HEK293T (cell line): Measurements from ENCODE around the gene PLCB1.

Experiments
- ELF4 ChIP-seq: fragments of 450-650 bp; IDR thresholded peaks from 2 replicates; pipeline ENCODE4 v1.6.1; 2017; ENCODE audit warnings: antibody characterized with exemption
- FOXA1 ChIP-seq: fragments of 450-650 bp; IDR thresholded peaks from 2 replicates; pipeline ENCODE4 v1.6.1; 2016; ENCODE audit warnings: mild to moderate bottlenecking
- FOXM1 ChIP-seq: fragments of 450-650 bp; IDR thresholded peaks from 2 replicates; pipeline ENCODE4 v1.6.1; 2017; ENCODE audit warnings: mild to moderate bottlenecking, borderline replicate concordance
- HDGF ChIP-seq: fragments of 450-650 bp; IDR thresholded peaks from 2 replicates; pipeline ENCODE4 v1.6.1; 2017; ENCODE audit warnings: antibody characterized with exemption, borderline replicate concordance
- LEF1 ChIP-seq: fragments of 450-650 bp; IDR thresholded peaks from 2 replicates; pipeline ENCODE4 v1.6.1; 2017; ENCODE audit warnings: mild to moderate bottlenecking, borderline replicate concordance
- SP1 ChIP-seq: fragments of 450-650 bp; IDR thresholded peaks from 2 replicates; pipeline ENCODE4 v1.6.1; 2017
- SUZ12 ChIP-seq: fragments of 450-650 bp; IDR thresholded peaks from 2 replicates; pipeline ENCODE4 v1.6.1; 2016; ENCODE audit warnings: mild to moderate bottlenecking
- ZNF384 ChIP-seq: fragments of 450-650 bp; IDR thresholded peaks from 2 replicates; pipeline ENCODE4 v1.6.1; 2016
- TF ChIP-seq, protein P1 (sequence below): fragments of 450-650 bp; IDR thresholded peaks from 2 replicates; pipeline ENCODE4 v1.6.1; 2016

DNA sequence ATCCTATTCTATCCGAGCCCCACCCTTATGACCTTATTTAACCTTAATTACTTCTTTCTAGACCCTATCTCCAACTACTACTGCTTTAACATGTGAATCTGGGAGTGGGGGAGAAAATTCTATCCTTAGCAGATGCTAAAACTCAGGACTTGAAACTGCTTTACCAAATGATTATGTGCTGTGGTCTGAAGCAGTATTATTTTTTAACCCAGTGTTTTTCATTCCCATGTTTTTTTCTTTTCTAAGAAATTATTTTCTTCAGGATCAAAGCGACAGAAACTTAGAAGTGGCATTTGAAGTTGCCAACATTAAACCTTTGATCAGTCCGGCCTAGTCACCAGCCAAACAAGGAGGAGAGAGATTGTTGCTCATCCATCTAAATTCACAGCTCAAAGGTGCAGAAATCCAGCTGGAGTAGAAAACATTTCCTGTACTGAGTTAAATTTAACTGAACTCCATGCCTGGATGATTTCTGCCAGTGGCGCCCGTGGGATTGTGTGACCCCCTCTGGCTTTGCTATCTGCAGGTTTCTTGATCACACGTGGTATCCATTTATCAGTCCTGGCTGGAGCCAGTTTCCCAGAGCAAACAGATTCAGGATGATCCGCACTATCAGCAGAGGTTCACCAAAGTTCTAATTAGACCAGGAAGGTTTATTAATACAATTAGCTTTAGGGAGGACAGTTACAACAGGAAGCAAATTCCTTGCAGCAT is 300.5 kb downstream of the PLCB1 start:
- no peak for TF ChIP-seq ZNF384
- no peak for TF ChIP-seq FOXM1
- TF ChIP-seq HDGF, result no peak
- TF ChIP-seq LEF1, result no peak
- TF ChIP-seq FOXA1, result no peak
- TF ChIP-seq SP1, result no peak
- TF ChIP-seq, protein P1, sequence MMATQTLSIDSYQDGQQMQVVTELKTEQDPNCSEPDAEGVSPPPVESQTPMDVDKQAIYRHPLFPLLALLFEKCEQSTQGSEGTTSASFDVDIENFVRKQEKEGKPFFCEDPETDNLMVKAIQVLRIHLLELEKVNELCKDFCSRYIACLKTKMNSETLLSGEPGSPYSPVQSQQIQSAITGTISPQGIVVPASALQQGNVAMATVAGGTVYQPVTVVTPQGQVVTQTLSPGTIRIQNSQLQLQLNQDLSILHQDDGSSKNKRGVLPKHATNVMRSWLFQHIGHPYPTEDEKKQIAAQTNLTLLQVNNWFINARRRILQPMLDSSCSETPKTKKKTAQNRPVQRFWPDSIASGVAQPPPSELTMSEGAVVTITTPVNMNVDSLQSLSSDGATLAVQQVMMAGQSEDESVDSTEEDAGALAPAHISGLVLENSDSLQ, result no peak
- no peak for TF ChIP-seq ELF4
- TF ChIP-seq SUZ12, result no peak
